Heart left ventricle (tissue), 13 donors: ENCODE data around the gene FBLN2.

Experiments
- POLR2A ChIP-seq, 2 donors: fragments of 450-650 bp; IDR thresholded peaks; one replicate each; pipeline ENCODE4 v1.6.1; 2017; ENCODE audit warnings: antibody characterized with exemption in 2 of 2, mild to moderate bottlenecking in 2 of 2, moderate library complexity in 2 of 2
- TF ChIP-seq, protein P1 (sequence below), 12 donors: fragments of 200-600 bp; sonication (generic) in 4 of 12; IDR thresholded peaks; one replicate each; pipeline versions ENCODE4 v1.5.0 to v1.8.0; 2018 to 2022; ENCODE audit warnings: antibody characterized with exemption in 12 of 12, mild to moderate bottlenecking in 5 of 12
- donor health status: ischemic (EF 13 %, LVEDD 7.1; RV severe dilation, severe dysfunction).
- donor health status: DM: no; HTN: yes; CAD: no.
- donor health status: DM: no; HTN: no; CAD: no.
- donor health status: ischemic (EF 25% LVEDD 6.9; RV normal size, moderate dysfunction).
- donor health status: ischemic (EF 25% LVEDD 5.7; RV mildly dilated, moderate dysfunction).
- donor health status: ischemic (EF 35%, LVEDD 5.7; RV mildly dilated, moderate dysfunction).
- donor health status: nonischemic (EF 11% LVEDD 7.7; RV severe dilation, severe dysfunction).
- donor health status: DM: yes; HTN: yes; CAD: no.
- donor health status: PGD.
- donor health status: ischemic (EF 29% LVEDD 5.4; RV normal size, mild dysfunction).
- donor health status: nonischemic (EF 23%, LVEDD 6.1; RV moderate dilation, normal function).

DNA sequence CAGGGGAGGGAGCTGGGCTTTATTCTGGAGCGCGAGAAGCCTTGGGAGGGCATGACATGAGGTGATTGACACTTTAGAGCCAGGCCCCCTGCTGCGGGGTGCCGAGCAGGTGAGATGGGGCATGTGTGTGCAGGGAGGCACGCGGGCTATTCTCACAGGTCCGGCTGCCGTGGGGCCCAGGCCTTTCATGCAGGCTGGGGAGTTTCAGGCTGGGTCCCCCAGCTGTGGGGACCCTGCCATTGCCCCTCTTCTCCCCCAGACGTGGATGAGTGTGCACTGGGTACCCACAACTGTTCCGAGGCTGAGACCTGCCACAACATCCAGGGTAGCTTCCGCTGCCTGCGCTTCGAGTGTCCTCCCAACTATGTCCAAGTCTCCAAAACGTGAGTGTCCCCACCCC, 87.3 kb downstream of the FBLN2 start:
- TF ChIP-seq, protein P1, sequence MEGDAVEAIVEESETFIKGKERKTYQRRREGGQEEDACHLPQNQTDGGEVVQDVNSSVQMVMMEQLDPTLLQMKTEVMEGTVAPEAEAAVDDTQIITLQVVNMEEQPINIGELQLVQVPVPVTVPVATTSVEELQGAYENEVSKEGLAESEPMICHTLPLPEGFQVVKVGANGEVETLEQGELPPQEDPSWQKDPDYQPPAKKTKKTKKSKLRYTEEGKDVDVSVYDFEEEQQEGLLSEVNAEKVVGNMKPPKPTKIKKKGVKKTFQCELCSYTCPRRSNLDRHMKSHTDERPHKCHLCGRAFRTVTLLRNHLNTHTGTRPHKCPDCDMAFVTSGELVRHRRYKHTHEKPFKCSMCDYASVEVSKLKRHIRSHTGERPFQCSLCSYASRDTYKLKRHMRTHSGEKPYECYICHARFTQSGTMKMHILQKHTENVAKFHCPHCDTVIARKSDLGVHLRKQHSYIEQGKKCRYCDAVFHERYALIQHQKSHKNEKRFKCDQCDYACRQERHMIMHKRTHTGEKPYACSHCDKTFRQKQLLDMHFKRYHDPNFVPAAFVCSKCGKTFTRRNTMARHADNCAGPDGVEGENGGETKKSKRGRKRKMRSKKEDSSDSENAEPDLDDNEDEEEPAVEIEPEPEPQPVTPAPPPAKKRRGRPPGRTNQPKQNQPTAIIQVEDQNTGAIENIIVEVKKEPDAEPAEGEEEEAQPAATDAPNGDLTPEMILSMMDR (IDR thresholded peaks at IDR 0.05) = no peak
- no peak for TF ChIP-seq POLR2A (IDR thresholded peaks at IDR 0.05)
